GM18505 (cell line): ENCODE results near the gene DCLK3.

ENCODE experiments used
- ATAC-seq: cut with Tn5 transposase; IDR thresholded peaks from one replicate; pipeline ENCODE4 v1.9.1; 2021; ENCODE audit not compliant: unreplicated experiment
- POLR2A ChIP-seq: IDR thresholded peaks from 4 replicates; pipeline ENCODE4 v1.6.1; 2011; ENCODE audit warnings: borderline replicate concordance; ENCODE audit not compliant: insufficient read depth, insufficient read length; ENCODE audit errors: extremely low read depth

DCLK3 gene

GRCh38 chr3:36763850-36764703, at the start of gene DCLK3:
Gene DCLK3 (minus strand): TSS chr3:36764553. CDS start chr3:36764263, 290 bp downstream.
- no peak for TF ChIP-seq POLR2A
- ATAC-seq: no peak

DNA sequence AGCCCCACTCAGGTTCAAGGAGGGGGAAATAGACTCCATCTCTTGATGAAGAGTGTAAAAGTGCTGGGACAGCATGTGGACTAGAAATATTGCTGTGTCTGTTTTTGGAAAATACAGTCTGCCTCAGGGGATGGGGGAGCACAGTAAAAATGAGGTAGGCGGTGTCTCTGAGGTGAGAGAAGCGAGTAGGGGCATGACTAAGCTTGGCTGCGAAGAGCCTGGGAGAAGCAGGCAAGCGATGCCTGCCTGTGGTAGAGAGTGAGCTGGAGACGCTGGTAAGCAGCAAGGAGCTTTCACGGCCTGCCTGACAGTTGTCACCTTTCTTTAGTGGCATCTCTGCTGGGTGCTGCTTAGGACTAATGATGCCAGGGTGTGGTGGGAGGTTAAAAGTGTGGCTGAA, 49.0 kb upstream of the DCLK3 start:
- no peak for TF ChIP-seq POLR2A
- ATAC-seq: no peak

DNA sequence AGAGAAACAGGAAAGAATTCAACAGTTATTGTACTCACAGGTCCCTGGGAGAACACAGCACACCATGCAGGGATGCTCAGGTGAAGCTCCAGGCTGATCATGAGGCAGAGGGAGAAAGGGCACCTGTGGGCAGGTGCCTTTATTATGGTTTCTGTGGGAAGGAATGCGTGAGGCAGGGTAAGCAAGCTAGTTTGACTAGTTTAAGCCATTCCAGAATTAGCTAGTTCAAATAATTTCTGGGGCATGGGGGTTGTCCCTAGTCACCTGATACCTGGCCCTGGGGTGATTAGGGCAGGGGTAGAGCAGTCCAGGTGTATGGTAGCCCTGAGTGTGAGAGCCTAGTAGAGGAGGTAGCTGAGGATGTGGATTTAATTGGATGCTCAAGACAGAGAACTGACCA, 47.9 kb upstream of the DCLK3 start:
- TF ChIP-seq POLR2A: no peak
- ATAC-seq: no peak

DNA sequence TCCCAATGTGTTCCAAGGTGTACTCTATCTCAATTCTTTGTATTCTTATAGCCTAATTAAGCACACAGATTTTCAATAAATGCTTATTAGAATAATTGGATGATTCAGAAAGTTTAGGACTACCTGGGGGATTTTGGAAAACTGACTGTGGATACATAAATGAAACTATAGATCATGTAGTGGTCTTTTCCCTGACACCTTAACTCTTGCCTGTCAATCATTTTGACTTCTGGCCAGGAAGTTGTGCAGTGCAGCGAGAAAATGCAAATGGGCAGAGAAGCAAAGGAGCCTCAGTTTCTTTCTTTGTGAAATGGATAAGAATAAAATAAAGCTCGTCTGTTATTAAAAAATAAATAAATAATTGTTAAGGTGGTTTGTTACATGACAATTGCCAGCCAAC, 47.4 kb upstream of the DCLK3 start:
- no peak for TF ChIP-seq POLR2A
- no peak for ATAC-seq

DNA sequence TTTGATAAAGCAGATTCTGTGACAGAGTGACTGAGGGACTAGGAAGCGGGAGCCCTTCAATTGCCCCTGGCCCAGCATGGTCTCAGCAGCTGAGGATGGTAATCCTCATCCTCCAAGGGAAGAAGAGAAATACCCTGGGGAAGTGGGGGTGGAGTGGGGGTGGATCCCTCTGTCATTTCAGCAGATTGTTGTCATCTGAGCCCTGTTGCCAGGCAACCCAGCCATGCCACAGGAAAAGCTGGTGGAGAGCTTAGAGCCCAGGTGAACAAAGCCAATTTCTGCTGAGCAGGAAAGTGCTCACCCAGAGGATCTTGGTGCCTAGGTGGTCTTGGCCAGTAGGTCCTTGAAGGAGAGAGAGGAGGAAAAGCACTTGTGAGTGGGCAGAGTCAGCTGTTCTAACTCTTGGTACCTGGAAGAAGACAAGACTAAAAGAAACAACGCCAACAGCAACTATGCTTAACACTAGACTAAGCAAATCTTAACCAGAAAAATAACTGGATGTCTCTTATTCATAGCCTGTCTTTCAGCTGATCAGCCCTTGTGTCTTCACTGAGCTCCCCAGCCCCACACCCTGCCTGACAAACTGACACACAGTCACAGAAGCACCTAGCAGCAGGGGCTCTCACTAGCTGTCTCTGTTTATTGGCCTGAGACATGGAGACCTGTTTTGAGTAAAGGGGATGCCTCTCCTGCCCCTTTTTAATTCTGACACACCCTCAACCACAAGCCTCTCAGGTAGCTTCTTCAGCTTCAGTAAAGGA, 40.1 kb upstream of the DCLK3 start:
- TF ChIP-seq POLR2A: no peak
- no peak for ATAC-seq

DNA sequence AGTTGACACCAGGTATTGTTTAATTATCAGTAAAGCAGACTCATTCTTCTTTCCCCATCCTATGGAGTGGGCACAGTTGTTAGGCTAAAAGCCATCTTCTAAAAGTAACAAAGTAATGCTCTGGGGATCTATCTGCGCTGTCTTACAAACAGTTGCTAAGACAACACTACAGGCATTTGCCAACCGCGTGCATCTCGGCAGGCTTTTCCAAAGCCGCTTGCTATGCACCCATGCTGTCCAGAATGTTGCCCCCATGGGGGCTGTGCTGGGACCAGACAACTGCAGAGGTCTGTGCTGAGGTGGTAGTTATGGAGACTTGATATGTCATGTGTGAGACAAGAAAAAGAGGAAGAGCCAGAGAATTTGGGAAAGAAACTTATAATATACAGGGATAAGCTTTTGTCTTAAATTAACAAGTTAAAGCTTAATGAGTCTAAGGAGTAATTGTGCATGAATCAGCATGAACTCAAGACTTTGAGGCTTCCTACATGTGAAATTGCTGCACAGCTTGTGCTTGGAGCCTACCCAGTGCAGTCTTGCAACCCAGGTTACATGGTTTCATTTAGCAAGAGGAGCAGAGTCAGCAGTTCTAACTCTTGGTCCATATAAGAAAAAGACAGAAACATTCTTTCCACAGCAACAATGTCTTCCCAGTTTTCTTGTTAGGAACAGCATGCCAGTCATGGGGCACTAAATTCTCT, 38.9 kb upstream of the DCLK3 start:
- ATAC-seq: no peak
- no peak for TF ChIP-seq POLR2A

DNA sequence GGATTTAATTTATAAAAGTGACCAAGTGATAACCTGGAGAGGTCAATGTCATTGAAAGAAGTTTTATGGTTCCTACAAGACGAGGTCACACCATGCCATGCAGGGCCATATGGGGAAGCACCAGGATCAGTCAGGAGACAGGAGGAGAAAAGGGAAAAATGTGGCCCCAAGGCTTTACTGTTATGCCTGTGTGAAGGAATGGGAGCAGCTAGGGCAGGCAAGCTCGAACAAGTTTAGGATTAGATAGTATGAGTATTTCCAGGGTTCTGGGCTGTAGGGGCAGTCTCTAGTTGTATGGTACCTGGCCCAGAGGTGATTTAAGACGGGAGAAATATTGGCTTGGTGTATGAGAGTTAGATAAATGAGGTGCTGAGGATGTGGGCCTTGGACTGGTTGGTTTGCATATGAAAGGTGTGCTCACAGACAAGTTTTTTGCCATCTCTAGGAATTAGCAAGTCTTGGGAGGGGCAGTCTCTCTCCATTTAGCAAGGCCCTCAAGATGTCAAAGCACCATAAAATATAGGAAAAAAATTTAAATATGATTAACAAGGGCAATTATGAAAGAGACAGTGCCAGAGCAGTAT, 36.3 kb upstream of the DCLK3 start:
- ATAC-seq: no peak
- no peak for TF ChIP-seq POLR2A

GRCh38 chr3:36796881-36797280, 32.5 kb upstream of the DCLK3 start:
- no peak for ATAC-seq
- TF ChIP-seq POLR2A: no peak

- no peak for ATAC-seq
- no peak for TF ChIP-seq POLR2A
Measured at GRCh38 chr3:36796161-36796560, 31.8 kb upstream of the DCLK3 start.

GRCh38 chr3:36795622-36796021, 31.3 kb upstream of the DCLK3 start:
- no peak for TF ChIP-seq POLR2A
- ATAC-seq: no peak

DNA sequence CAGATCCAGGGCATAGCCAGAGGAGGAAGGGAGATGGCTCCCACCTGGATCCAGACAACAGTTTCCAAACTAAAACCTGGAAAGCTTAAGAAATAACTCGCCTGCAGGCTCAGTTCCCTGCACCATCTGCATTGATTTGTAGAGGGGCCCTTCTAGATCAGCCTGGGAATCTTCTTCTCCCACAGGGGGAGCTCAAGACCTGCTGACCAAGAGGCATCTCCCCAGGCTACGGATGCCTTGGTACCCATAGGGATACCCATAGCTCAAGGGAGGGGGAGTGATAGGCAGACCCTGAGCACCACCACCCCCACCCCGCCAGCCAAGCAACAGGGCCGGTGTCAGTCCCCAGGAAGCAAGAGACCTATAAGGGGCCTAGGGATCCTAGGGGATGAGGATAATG, 28.0 kb upstream of the DCLK3 start:
- TF ChIP-seq POLR2A: no peak
- ATAC-seq: no peak

GRCh38 chr3:36790765-36791164, 26.4 kb upstream of the DCLK3 start:
- no peak for TF ChIP-seq POLR2A

More at GRCh38 chr3:36790765-36791164, 26.4 kb upstream of the DCLK3 start:
- ATAC-seq: no peak
